Heart left ventricle (tissue), 13 donors: Measurements from ENCODE around the gene PRPS1.

Experiments
- CTCF ChIP-seq, 12 donors: fragments of 200-600 bp; sonication (generic) in 4 of 12; IDR thresholded peaks; one replicate each; pipeline versions ENCODE4 v1.5.0 to v1.8.0; 2018 to 2022; ENCODE audit warnings: antibody characterized with exemption in 12 of 12, mild to moderate bottlenecking in 5 of 12
- POLR2A ChIP-seq, 2 donors: fragments of 450-650 bp; IDR thresholded peaks; one replicate each; pipeline ENCODE4 v1.6.1; 2017; ENCODE audit warnings: antibody characterized with exemption in 2 of 2, mild to moderate bottlenecking in 2 of 2, moderate library complexity in 2 of 2
- donor health status: ischemic (EF 13 %, LVEDD 7.1; RV severe dilation, severe dysfunction).
- donor health status: DM: no; HTN: yes; CAD: no.
- donor health status: DM: no; HTN: no; CAD: no.
- donor health status: ischemic (EF 25% LVEDD 6.9; RV normal size, moderate dysfunction).
- donor health status: ischemic (EF 25% LVEDD 5.7; RV mildly dilated, moderate dysfunction).
- donor health status: ischemic (EF 35%, LVEDD 5.7; RV mildly dilated, moderate dysfunction).
- donor health status: nonischemic (EF 11% LVEDD 7.7; RV severe dilation, severe dysfunction).
- donor health status: DM: yes; HTN: yes; CAD: no.
- donor health status: PGD.
- donor health status: ischemic (EF 29% LVEDD 5.4; RV normal size, mild dysfunction).
- donor health status: nonischemic (EF 23%, LVEDD 6.1; RV moderate dilation, normal function).

GRCh38 chrX:107603429-107604159 lies 24.7 kb upstream of the PRPS1 start:
- no peak for TF ChIP-seq CTCF (IDR thresholded peaks at IDR 0.05)
- no peak for TF ChIP-seq POLR2A (IDR thresholded peaks at IDR 0.05)
